ENCODE results near the gene DSCAM. TPM values are rescaled to one million over a fixed set of nuclear protein-coding genes. Genes with fewer than 3 reads are reported as not detected.
A peak's percentile ranks its signal among the peaks of the same experiment; 100 is the strongest.
"Not testable (repeated sequence)": the region's sequence is repeated elsewhere in the genome, so short reads cannot be mapped to it uniquely, and the experiment has no call there.

The DSCAM gene
- total RNA-seq (2014; rRNA removed; shearing (Covaris generic); ENCODE audit: low replicate concordance), result not detected in 2 replicates

GRCh38 chr21:40846587-40847411 lies at the start of gene DSCAM:
Gene DSCAM (minus strand): TSS chr21:40847158. CDS start chr21:40846661, 497 bp downstream.
- H3K27me3 ChIP-seq, result peaks cover 12% of the 10 kb centered on the region
- DNase-seq, result peak; percentile 30
- no peaks in the 10 kb centered on the region for H3K36me3 ChIP-seq
- peak within 1 kb of the TSS; percentile 5; the same call in 1 of the 2 replicates for H3K4me3 ChIP-seq
- no peaks in the 10 kb centered on the region for H3K9me3 ChIP-seq

- H3K27me3 ChIP-seq, H3K4me3 ChIP-seq, H3K36me3 ChIP-seq, H3K9me3 ChIP-seq, DNase-seq: not testable (repeated sequence)
These were observed 48.7 kb upstream of the DSCAM start for GRCh38 chr21:40895697-40896096.

- DNase-seq, result no peak
- no peaks in the 10 kb centered on the region for H3K9me3 ChIP-seq
- no peaks in the 10 kb centered on the region for H3K36me3 ChIP-seq
- H3K27me3 ChIP-seq, result peaks cover 9% of the 10 kb centered on the region
- H3K4me3 ChIP-seq, result no peak overlapping the region
These were observed 40.0 kb upstream of the DSCAM start for GRCh38 chr21:40886931-40887330.

GRCh38 chr21:40886006-40886405 lies 39.0 kb upstream of the DSCAM start:
- Histone ChIP-seq H3K27me3 (peaks cover 7% of the 10 kb centered on the region), H3K9me3 (no peaks in the 10 kb centered on the region), H3K4me3 (no peak overlapping the region), H3K36me3 (no peaks in the 10 kb centered on the region)
- DNase-seq, result no peak

- DNase-seq, result no peak
- Histone ChIP-seq H3K4me3 (no peak overlapping the region), H3K27me3 (peaks cover 7% of the 10 kb centered on the region), H3K36me3 (no peaks in the 10 kb centered on the region), H3K9me3 (no peaks in the 10 kb centered on the region)
These were observed 35.4 kb upstream of the DSCAM start for GRCh38 chr21:40882192-40882915.

- Histone ChIP-seq H3K9me3 (no peaks in the 10 kb centered on the region), H3K36me3 (no peaks in the 10 kb centered on the region), H3K4me3 (no peak overlapping the region), H3K27me3 (peaks cover 7% of the 10 kb centered on the region)
- DNase-seq, result no peak
These were observed 34.8 kb upstream of the DSCAM start for GRCh38 chr21:40881767-40882166.

GRCh38 chr21:40871099-40871498 lies 24.1 kb upstream of the DSCAM start:
- Histone ChIP-seq H3K9me3 (no peaks in the 10 kb centered on the region), H3K27me3 (no peaks in the 10 kb centered on the region), H3K4me3 (no peak overlapping the region), H3K36me3 (no peaks in the 10 kb centered on the region)
- DNase-seq, result no peak

- H3K36me3 ChIP-seq, result no peaks in the 10 kb centered on the region
- no peak for DNase-seq
- H3K9me3 ChIP-seq, result no peaks in the 10 kb centered on the region
- no peaks in the 10 kb centered on the region; the same call in 1 of the 2 replicates for H3K27me3 ChIP-seq
- no peak overlapping the region for H3K4me3 ChIP-seq
These were observed 16.9 kb upstream of the DSCAM start for GRCh38 chr21:40863839-40864238.

GRCh38 chr21:40858517-40858916 lies 11.6 kb upstream of the DSCAM start:
- Histone ChIP-seq H3K4me3 (no peak overlapping the region), H3K9me3 (no peaks in the 10 kb centered on the region), H3K36me3 (no peaks in the 10 kb centered on the region), H3K27me3 (no peaks in the 10 kb centered on the region; the same call in 1 of the 2 replicates)
- DNase-seq, result no peak

- Histone ChIP-seq H3K27me3 (peaks cover 6% of the 10 kb centered on the region), H3K36me3 (no peaks in the 10 kb centered on the region), H3K9me3 (no peaks in the 10 kb centered on the region), H3K4me3 (no peak overlapping the region)
- no peak for DNase-seq
These were observed 7.2 kb upstream of the DSCAM start for GRCh38 chr21:40853956-40854688.

- H3K36me3 ChIP-seq, result no peaks in the 10 kb centered on the region
- DNase-seq, result no peak
- H3K4me3 ChIP-seq, result no peak overlapping the region
- H3K9me3 ChIP-seq, result no peaks in the 10 kb centered on the region
- peaks cover 6% of the 10 kb centered on the region for H3K27me3 ChIP-seq
These were observed 5.6 kb upstream of the DSCAM start for GRCh38 chr21:40852563-40852962.

GRCh38 chr21:40851749-40852148 lies 4.8 kb upstream of the DSCAM start:
- no peaks in the 10 kb centered on the region for H3K36me3 ChIP-seq
- H3K27me3 ChIP-seq, result peaks cover 11% of the 10 kb centered on the region
- H3K4me3 ChIP-seq, result no peak overlapping the region
- no peak for DNase-seq
- H3K9me3 ChIP-seq, result no peaks in the 10 kb centered on the region

- no peak for DNase-seq
- Histone ChIP-seq H3K27me3 (peaks cover 16% of the 10 kb centered on the region), H3K9me3 (no peaks in the 10 kb centered on the region), H3K4me3 (no peak overlapping the region), H3K36me3 (no peaks in the 10 kb centered on the region)
These were observed 3.1 kb upstream of the DSCAM start for GRCh38 chr21:40850071-40850470.

- Histone ChIP-seq H3K36me3 (no peaks in the 10 kb centered on the region), H3K9me3 (no peaks in the 10 kb centered on the region), H3K4me3 (no peak overlapping the region), H3K27me3 (peaks cover 16% of the 10 kb centered on the region)
- no peak for DNase-seq
These were observed 993 bp upstream of the DSCAM start for GRCh38 chr21:40847951-40848350.

GRCh38 chr21:40846103-40846502 lies 855 bp downstream of the DSCAM start:
- Histone ChIP-seq H3K4me3 (no peak overlapping the region), H3K27me3 (peaks cover 17% of the 10 kb centered on the region), H3K36me3 (no peaks in the 10 kb centered on the region), H3K9me3 (no peaks in the 10 kb centered on the region)
- DNase-seq, result no peak

GRCh38 chr21:40845441-40845995 lies 1.4 kb downstream of the DSCAM start:
- Histone ChIP-seq H3K36me3 (no peaks in the 10 kb centered on the region), H3K4me3 (no peak overlapping the region), H3K27me3 (peaks cover 18% of the 10 kb centered on the region), H3K9me3 (no peaks in the 10 kb centered on the region)
- DNase-seq, result no peak

- H3K4me3 ChIP-seq, result no peak overlapping the region
- H3K9me3 ChIP-seq, result no peaks in the 10 kb centered on the region
- peaks cover 23% of the 10 kb centered on the region for H3K27me3 ChIP-seq
- no peaks in the 10 kb centered on the region for H3K36me3 ChIP-seq
- DNase-seq, result no peak
These were observed 2.0 kb downstream of the DSCAM start for GRCh38 chr21:40844935-40845334.

All from MG63 (cell line).